A673 (cell line): ENCODE measurements around the gene CCDC171. TPM values are rescaled to one million over a fixed set of nuclear protein-coding genes. Genes with fewer than 3 reads are reported as not detected.

Experiments
- BruUV-seq: library from RNA; stranded (reverse); fragments of 400-500 nt; replicated peaks from 2 replicates; lab custom pipeline; 2021; lab: Mats Ljungman, UMichigan
- CTCF ChIA-PET: fragments of 300-600 bp; sonication (Branson Sonifier 250); formaldehyde crosslinking; loops from one replicate; lab custom pipeline; 2022; ENCODE audit warnings: antibody characterized with exemption; lab: Charles Lee
- POLR2A ChIA-PET: fragments of 300-600 bp; sonication (Branson Sonifier 250); formaldehyde crosslinking; loops from one replicate; lab custom pipeline; 2022; ENCODE audit warnings: antibody characterized with exemption; ENCODE audit not compliant: low non-redundant PET; lab: Charles Lee
- DNase-seq: peaks from one replicate; pipeline ENCODE4 v3.0.0-alpha.2; 2015; ENCODE audit warnings: low spot score
- H3K27ac ChIP-seq: fragments of 200-600 bp; sonication (generic); 2 replicates; pipeline ENCODE4 v1.5.1; 2016; ENCODE audit warnings: mixed run types, low read depth, mild to moderate bottlenecking, mixed read lengths, antibody characterized with exemption, low read length; ENCODE audit not compliant: poor library complexity, severe bottlenecking
- H3K27me3 ChIP-seq: fragments of 200-600 bp; sonication (generic); replicated peaks from 2 replicates; pipeline ENCODE4 v1.6.1; 2017; ENCODE audit warnings: mixed run types, low read depth, mild to moderate bottlenecking, mixed read lengths, antibody characterized with exemption, low read length; ENCODE audit not compliant: insufficient read depth, poor library complexity
- H3K36me3 ChIP-seq: fragments of 200-600 bp; sonication (generic); 2 replicates; pipeline ENCODE4 v1.6.1; 2016; ENCODE audit warnings: mixed run types, mild to moderate bottlenecking, mixed read lengths, antibody characterized with exemption, low read length; ENCODE audit not compliant: insufficient read depth, poor library complexity, severe bottlenecking
- H3K4me1 ChIP-seq: fragments of 200-600 bp; sonication (generic); 2 replicates; pipeline ENCODE4 v1.6.1; 2017; ENCODE audit warnings: mixed run types, mild to moderate bottlenecking, mixed read lengths, antibody characterized with exemption, low read length; ENCODE audit not compliant: insufficient read depth, poor library complexity, severe bottlenecking
- H3K4me3 ChIP-seq: fragments of 200-600 bp; sonication (generic); 2 replicates; pipeline ENCODE4 v1.5.1; 2016; ENCODE audit warnings: low read depth, mixed run types, mild to moderate bottlenecking, mixed read lengths, low read length; ENCODE audit not compliant: poor library complexity, severe bottlenecking
- H3K9me3 ChIP-seq: fragments of 200-600 bp; sonication (generic); 2 replicates; pipeline ENCODE4 v1.6.1; 2016; ENCODE audit warnings: mixed run types, low read depth, mild to moderate bottlenecking, mixed read lengths, antibody characterized with exemption, low read length; ENCODE audit not compliant: poor library complexity, severe bottlenecking
- EZH2 ChIP-seq: fragments of 200-600 bp; sonication (generic); IDR thresholded peaks from 2 replicates; pipeline ENCODE4 v1.6.1; 2017; ENCODE audit warnings: borderline replicate concordance, low read depth, mild to moderate bottlenecking, mixed read lengths, antibody characterized with exemption, low read length; ENCODE audit not compliant: poor library complexity, severe bottlenecking
- intact Hi-C: fragments of 100-400 bp; cut with micrococcal nuclease; formaldehyde crosslinking; loops from one replicate; pipeline ENCODE4 v1.10.0; 2022; ENCODE audit not compliant: unreplicated experiment
- total RNA-seq: library from RNA; stranded (reverse); gene quantifications from 2 replicates; pipeline ENCODE4 v1.2.3, GENCODE V29; 2021
- TF ChIP-seq, protein P1 (sequence below): fragments of 300-800, 200-600 bp; sonication (generic); conservative IDR thresholded peaks from 2 replicates; pipeline ENCODE4 v1.5.1; 2017; ENCODE audit warnings: low read depth, mild to moderate bottlenecking, antibody characterized with exemption, low read length, moderate library complexity, mixed read lengths

The CCDC171 gene
- total RNA-seq, 1 experiment from 2014 or later: 72.5 TPM

DNA sequence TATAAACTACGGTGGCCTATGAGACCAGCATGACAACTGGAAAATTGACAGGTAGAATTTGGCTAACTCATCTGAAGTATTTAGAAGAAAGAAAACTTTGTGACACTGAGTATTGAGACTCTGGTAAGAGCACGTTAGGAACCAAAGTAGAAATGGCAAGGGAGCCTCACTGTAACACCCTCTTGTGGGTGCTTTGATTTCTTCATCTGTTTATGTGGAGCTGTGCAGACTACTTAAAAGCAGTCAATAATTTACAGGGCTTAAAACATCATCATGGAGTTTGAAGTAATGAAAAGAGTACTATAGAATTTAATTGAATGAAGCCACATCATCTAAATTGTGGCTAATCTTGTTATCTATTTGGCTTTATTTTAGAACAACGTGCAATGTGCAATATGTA, 414.2 kb downstream of the CCDC171 start:
- Histone ChIP-seq H3K9me3 (no peaks in the 10 kb centered on the region), H3K4me3 (no peak overlapping the region), H3K27me3 (no peaks in the 10 kb centered on the region), H3K27ac (no peak overlapping the region), H3K4me1 (peaks cover 21% of the 10 kb centered on the region), H3K36me3 (peaks cover 21% of the 10 kb centered on the region)
- POLR2A ChIA-PET: no interaction called here
- TF ChIP-seq EZH2: no peak
- TF ChIP-seq, protein P1, sequence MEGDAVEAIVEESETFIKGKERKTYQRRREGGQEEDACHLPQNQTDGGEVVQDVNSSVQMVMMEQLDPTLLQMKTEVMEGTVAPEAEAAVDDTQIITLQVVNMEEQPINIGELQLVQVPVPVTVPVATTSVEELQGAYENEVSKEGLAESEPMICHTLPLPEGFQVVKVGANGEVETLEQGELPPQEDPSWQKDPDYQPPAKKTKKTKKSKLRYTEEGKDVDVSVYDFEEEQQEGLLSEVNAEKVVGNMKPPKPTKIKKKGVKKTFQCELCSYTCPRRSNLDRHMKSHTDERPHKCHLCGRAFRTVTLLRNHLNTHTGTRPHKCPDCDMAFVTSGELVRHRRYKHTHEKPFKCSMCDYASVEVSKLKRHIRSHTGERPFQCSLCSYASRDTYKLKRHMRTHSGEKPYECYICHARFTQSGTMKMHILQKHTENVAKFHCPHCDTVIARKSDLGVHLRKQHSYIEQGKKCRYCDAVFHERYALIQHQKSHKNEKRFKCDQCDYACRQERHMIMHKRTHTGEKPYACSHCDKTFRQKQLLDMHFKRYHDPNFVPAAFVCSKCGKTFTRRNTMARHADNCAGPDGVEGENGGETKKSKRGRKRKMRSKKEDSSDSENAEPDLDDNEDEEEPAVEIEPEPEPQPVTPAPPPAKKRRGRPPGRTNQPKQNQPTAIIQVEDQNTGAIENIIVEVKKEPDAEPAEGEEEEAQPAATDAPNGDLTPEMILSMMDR: peak; percentile 34; the same call in 1 of the 2 replicates
- intact Hi-C loops: no loop called here
- CTCF ChIA-PET: no interaction called here
- BruUV-seq: no TSS peak
- DNase-seq: peak; percentile 14

DNA sequence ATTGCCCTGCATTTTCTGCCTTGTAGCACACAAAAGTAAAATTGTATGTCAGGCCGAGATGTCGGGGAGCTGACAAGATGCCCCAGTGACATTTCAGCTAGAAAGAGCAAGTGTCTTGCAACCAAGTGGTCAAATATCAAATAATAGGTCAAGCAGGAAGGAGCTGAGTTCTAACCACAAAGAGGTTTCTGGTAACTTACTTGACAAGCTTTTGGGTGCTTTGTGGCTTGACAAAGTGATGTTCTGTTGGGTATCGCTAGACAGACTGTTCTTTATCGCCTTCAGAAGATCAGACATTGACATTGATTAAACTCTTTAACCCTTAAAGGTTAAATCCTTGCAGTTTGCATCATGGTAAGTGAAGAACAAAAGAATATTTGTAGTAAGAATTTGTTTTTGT, 419.9 kb downstream of the CCDC171 start:
- Histone ChIP-seq H3K27ac (no peak overlapping the region), H3K4me3 (no peak overlapping the region), H3K4me1 (peaks cover 2% of the 10 kb centered on the region), H3K36me3 (peaks cover 43% of the 10 kb centered on the region), H3K9me3 (no peaks in the 10 kb centered on the region), H3K27me3 (no peaks in the 10 kb centered on the region)
- no TSS peak for BruUV-seq
- no peak for TF ChIP-seq EZH2
- TF ChIP-seq, protein P1: no peak
- intact Hi-C loops: no loop called here
- ChIA-PET CTCF (no interaction called here), POLR2A (no interaction called here)
- DNase-seq: no peak

DNA sequence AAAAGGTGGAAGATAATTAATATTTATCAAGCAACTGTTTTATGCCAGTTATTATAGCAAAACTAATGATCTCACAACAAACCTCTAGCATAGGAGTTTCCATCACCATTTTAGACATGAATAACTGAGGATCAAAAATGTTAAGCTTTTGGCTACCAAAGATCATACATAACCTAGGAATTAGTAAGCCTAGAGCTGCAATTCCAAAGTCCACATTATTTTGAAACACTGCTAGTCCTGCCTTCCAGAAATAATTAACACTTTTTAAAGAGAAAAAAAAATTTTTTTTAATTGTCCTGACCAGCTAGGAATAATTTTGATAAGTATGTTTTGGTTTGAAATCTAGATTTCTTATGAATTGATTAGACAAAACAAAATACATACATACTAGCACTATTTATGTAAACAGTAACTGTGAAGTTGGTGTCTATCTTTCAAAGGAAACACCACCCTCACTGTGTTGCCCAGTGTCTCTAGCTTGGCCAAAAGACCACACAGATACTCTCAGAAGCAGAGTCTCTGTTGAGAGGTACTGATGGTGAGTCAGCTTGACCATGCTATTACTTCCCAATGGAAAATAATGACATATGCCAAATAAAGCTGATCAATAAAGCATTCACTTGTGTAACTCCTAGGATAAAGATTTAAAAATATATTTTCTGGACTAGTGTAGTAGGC, 422.4 kb downstream of the CCDC171 start:
- Histone ChIP-seq H3K36me3 (peaks cover 43% of the 10 kb centered on the region), H3K4me1 (no peaks in the 10 kb centered on the region), H3K4me3 (no peak overlapping the region), H3K27ac (no peak overlapping the region), H3K9me3 (no peaks in the 10 kb centered on the region), H3K27me3 (no peaks in the 10 kb centered on the region)
- CTCF ChIA-PET: no interaction called here
- no peak for DNase-seq
- TF ChIP-seq, protein P1: no peak
- TF ChIP-seq EZH2: no peak
- intact Hi-C loops: no loop called here
- no TSS peak for BruUV-seq
- POLR2A ChIA-PET: no interaction called here
